ENCODE results near the gene IL17B.
"Not testable (repeated sequence)": the region's sequence is repeated elsewhere in the genome, so short reads cannot be mapped to it uniquely, and the experiment has no call there.

Gene IL17B

DNA sequence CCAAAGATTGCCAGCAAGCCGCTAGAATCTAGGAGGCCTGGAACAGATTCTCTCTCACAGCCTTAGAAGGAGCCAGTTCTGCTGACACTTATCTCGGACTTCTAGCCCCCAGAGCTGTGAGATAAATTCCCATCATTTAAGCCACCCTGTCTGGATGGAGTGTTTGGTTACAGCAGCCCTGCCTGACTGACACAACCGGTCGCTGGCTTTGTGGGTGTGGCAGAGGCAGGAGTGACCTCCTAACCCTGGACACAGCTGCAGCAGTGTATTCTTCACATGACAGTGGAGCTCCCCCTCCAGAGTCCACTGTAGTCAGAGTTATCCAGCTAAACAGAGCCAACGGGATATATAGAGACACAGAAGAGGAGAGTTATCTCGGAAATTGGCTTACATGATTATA, 21.2 kb upstream of the IL17B start:
- no peak for DNase-seq (ENCODE audit: low read depth)

DNA sequence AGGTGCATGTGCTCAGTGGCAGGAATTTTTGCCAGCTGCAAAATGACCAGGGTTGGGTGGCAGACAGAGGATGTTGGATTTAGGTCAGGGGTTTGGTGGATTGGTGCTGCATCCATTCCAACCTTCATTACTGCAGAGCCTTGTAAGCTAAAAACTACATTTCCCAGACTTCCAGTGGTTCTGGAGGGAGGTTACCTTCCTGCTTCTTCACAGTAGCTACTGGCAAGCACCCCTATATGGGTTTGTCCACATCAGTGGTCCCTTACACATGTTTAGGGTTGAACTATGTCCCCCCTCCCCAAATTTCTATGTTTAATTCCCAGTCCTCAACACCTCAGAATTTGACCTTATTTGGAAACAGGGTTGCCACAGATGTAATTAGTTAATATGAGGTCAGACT, 20.7 kb upstream of the IL17B start:
- no peak for DNase-seq (ENCODE audit: low read depth)

DNA sequence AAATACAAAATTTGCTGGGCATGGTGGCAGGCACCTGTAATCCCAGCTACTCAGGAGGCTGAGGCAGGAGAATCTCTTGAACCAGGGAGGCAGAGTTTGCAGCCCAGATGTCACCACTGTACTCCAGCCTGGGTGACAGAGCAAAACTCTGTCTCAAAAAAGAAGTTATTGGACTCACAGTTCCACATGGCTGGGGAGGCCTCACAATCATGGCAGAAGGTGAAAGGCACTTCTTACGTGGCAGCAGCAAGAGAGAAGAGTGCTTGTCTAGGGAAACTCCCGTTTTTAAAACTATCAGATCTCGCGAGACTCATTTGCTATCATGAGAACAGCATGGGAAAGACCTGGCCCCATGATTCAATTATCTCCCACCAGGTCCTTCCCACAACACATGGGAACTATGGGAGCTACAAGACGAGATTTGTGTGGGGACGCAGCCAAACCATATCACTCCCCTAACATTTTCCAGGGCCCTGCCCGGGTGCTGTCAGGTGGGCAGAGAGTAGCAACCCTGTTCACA, 19.7 kb upstream of the IL17B start:
- not testable (repeated sequence) for DNase-seq (ENCODE audit: low read depth)

DNA sequence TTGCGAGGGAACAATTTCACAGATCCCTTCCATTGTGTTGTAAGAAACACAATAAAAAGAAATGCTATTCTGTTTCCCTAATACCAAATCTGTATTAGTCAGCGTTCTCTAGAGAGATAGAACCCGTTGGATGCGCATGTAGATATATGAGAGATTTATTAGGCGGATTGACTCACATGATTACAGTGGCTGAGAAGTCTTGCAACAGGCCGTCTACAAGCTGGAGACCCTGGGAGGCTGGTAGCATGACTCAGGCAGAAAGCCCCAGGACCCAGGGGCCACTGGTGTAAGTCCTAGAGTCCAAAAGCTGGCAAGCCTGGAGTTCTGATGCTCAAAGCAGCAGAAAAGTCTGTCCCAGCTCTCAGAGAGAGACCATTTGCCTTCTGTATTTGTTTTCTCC, 18.4 kb upstream of the IL17B start:
- DNase-seq (ENCODE audit: low read depth): peak; percentile 64

DNA sequence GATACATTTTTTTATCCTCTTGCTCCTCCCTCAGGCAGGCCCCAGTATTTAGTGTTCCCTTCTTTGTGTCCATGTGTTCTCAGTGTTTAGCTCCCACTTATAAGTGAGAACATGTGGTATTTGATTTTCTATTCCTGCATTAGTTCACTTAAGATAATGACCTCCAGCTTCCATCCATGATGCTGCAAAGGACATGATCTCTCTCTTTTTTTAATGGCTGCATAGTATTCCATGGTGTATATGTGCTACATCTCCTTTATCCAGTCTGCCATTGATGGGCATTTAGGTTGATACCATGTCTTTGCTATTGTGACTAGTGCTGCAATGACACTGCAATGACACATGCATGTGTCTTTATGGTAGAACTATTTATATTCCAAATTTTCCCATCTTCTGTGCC, 15.9 kb upstream of the IL17B start:
- DNase-seq (ENCODE audit: low read depth): not testable (repeated sequence)

DNA sequence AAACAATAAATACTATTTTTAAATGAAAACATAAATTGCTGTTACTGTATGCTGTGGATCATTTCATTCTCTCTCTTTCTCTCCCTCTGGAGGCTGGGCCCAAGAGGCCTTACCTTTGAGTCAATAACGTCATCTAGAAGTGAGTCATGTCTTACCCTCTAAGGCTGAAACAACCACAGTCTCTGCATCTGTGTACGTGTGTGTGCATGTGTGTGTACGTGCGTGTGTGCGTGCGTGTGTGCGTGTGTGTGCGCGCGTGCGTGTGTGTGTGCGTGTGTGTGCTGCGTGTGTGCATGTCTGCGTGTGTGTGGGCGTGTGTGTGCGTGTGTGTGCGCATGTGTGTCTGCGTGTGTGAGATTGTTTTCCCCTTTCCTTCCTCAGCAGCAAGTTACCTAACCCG, 13.6 kb upstream of the IL17B start:
- no peak for DNase-seq (ENCODE audit: low read depth)

DNA sequence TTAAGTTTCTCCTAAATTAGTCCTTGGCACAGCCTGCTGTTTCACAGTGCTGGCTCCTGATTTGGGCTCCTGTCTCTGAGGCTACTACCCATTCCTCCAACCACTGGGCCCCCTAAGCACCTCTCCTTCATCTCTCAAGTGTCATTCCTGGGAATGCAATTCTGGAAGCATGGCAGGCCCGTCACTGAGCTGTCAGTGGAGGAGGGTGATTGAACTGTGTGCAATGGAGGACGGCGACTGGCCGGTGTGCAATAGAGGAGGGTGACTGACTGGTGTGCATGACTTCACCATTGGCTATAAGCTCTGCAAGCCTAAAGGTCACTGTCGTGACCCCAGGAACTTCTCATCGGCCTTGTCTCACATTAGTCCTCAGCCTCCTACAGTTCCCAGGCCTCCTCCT, 12.4 kb upstream of the IL17B start:
- no peak for DNase-seq (ENCODE audit: low read depth)

DNA sequence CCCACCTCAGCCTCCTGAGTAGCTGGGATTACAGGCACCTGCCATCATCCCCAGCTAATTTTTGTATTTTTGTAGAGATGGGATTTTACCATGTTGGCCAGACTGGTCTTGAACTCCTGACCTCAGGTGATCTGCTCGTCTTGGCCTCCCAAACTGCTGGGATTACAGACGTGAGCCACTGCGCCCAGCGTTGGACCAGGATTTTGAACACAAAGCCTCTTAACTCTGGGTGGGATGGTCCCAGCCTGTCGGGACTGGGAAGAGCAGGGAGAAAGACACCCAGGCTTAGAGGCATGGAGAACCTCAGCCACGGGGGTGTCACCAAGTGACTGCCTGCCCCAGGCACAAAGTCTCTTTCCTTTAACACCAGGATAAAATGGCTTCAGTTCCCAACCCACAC, 12.0 kb upstream of the IL17B start:
- not testable (repeated sequence) for DNase-seq (ENCODE audit: low read depth)

DNA sequence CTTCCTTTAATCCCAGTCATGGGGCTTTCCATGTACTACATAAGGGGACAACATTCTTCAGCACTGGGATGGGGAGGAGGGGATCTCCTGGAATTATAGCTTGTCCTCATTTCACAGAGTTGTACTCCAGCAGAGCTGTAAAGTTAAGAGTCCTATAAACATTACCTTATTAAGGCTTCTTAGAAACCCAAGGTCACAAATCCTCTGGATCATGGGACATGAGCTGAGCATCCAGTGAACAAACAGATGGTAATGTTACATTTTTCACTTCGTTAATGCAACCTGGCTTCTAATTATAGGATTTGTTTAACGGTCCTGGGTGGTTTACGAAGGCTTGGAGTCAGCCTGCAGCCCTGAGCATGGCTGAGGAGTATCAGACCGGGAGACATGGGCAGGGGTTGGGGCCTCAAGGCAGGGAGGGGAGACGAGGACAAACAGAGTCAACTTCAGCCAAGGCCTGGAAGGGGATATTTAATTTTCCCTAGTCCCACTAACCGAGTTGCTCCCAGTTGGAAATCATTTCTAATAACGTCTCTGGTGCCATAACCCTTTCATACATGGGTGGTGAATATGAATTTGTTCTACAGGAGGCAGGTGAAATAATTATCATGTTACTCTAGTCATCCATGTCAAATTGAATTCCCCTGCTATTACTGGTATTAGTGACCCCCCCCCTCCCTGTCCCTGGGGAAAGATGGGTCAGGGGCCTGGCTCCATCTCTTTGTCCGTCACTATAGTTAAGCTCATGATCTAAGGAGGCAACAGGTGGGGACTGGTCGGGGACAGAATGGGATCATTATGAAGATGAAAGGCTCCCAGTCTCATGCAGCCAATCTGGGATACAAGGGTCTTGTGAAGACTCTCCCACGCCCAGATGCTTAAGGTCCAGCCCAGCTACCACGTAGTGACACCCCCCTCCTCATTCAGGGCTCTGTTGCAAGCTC, 10.7 kb upstream of the IL17B start:
- no peak for DNase-seq (ENCODE audit: low read depth)

DNA sequence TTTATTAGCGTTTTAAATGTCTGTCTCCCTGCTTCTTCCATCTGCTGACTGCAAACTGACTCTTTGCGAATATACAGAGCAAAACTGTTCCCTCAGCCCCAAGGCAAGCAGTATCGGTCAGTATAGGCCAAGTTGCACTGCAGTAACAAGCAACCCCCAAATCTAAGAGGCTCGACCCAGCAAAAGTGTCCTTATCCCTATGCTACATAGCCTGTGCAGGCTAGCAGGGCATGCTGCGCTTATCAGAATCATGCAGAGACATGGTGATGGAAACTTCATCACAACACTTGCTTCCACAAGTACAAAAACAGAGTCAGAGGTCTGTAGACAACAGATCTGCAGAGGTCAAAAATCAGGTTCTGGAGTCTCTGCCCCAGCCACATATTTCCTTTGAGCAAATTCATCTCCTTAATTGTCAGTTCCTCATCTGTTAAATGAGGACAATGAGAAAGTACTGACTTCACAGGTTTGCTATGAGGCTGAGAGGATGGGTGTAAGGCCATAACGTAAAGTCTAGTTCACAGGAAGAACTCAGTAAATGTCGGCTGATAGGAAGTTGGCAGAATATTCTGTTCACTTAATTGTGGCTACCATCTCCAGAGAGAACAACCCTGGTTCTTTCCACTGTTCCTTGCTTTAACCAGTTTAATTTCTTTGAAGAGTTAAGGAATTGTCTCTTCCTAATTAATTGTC, 9.6 kb upstream of the IL17B start:
- no peak for DNase-seq (ENCODE audit: low read depth)

DNA sequence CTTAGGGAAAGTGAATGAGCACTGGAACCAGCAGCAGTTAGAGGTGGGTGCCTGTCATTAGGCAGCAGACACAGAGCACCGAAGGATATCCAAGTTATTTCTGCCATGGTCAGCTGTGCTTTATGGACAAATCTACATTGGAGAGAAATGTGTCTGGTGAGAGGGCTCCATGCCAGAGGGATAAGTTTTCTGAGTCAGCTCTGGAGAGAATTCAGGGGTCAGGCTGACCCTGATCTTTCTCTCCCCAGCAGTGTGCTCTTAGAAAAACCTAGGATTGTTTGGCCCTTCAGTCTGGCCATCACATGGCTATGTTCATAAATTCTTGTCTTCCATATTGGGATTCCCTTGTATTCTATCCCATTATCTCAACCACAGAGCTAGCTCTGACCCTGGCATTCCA, 8.9 kb upstream of the IL17B start:
- no peak for DNase-seq (ENCODE audit: low read depth)

DNA sequence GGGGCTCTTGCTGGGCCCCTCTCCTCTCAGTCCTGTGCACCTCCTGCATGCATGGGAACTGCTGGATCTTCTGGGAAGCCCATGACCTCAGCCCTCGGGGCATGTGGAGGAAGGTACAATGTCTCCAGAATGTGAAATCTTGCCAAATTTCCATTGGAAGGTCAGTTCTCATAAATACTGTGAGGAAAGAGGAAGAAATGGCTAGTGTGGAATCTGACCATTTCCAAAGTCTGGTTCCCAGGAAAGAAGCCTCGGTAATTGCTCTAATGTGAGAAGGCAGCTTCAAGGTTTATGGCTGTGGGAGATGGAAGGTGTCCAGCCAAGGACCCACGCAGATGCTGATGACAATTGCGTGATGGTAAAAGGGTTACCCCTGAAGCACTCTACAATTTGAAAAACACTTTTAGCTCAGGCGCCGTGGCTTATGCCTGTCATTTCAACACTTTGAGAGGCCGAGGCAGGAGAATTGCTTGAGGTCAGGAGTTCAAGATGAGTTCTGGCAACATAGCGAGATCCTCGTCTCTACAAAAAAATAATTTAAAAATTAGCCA, 8.1 kb upstream of the IL17B start:
- no peak for DNase-seq (ENCODE audit: low read depth)

DNA sequence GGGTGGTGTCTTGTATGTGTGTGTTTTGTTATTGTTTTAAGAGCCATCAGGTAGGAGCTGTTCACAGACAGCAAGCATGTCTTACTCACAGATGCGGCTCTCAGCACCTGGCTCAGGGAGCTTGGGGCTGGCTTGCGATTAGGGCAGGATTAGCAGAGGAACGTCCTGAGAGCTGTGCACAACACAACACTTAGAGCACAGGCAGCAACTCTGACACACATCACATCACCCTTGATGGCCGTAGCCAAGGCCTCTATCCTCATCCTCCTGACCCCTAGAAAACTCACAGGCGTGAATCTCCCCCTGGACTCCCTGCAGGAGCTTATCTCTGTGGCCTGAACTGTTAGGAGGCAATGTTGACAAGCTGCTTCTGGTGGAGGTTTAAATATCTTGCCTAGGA, 7.1 kb upstream of the IL17B start:
- DNase-seq (ENCODE audit: low read depth): no peak

DNA sequence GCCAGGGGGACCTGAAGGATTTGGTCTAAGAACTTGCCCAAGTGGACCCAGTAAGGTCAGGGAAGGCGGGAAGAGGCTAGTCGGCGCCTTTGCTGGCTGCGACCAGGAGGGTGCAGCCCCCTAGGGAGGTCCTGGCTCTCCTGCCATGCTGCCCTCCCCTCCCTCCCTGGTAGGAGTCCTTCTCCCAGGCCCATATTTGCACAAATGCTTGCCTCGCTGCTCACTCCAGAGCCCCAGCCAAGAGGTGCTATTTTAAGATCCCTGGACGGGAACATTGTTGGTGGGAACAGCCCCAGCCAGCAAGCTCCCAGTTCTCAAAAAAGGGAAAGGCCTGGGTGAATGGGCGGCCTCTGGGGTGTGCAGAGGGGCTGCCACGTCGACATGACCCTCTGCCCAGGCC, 4.3 kb upstream of the IL17B start:
- DNase-seq (ENCODE audit: low read depth): no peak

DNA sequence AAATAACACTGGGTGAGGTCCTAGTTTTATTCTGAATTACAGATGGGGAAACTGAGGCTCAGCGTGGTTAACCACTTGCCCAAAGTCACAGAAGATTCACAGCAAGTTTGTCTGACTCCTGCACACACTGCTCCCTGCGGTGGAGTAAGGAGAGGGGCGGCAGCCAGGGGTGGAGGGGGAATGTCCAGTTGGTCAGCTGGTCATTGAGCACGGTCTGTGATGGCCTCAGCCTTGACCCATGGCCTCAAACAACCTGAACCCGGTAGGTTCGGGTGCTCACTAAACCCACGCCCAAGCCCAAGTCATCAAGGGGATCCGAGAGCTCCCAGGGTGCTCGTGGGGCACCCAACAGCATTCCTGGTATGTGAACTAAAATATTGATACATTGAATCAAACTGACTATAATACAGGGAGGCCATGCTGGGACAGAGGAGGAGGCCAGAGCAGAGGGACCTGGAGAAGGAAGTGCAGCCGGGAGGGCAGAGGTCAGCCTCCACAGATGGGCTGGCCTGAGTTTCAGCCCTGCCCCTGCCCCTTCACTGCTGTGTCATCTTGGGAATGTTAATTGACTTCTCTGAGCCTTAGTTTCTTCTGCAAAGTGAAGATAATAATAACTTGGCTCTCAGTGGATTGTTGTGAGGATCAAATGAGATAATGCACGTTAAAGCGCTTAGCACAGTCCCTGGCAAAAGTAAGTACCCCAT, 3.6 kb upstream of the IL17B start:
- no peak for DNase-seq (ENCODE audit: low read depth)

DNA sequence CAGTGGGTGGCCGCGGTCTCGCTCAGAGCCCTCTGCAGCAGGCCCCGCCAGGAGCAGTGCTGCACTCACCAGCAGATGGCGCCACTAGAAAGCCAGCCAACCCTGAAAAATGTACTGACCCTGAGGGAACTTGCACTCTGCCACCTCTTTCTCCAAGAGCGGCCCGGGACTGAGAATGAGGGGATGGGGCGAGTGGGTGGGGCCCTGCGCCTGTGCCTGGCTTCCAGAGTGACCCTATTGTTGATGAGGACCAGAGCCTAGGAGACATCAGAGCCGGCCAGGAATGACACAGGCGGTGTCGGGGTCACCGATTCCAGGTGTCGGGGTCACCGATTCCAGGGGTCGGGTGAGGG, 2.9 kb upstream of the IL17B start:
- no peak for DNase-seq (ENCODE audit: low read depth)

DNA sequence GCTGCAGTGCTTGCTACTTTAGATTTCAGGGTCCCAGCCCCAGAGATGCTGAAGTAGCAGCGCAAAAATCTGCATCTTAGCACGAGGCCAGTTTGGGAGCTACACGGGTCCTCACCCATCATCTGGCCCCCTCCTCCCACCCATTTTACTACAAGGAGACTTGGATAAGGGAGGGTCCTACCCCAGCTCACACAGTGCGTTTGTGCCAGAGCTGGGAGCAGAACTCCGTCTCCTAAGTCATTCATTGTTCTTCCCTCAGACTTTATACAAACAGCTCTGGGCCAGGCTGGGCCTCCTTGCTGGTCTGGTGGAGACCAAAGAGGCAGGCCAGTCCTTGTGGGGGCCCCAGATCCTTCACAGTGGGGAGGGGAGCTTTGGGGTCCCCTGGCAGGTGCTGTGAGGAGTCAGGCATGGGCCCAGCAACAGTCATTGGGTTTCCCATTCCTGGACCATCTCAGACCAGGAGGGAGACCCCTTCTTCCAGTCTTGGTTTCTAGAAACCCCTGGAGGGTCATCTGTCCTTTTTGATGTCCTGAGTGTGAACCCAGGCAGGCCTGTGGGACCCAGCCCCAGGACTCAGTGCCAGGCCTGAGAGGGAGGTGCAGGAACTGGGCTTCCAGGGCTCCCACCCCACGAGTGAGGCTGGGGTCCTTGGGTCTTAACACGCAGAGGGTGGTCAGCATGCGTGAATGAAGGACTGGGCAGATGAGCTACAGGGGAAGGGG, 2.3 kb upstream of the IL17B start:
- DNase-seq (ENCODE audit: low read depth): no peak

DNA sequence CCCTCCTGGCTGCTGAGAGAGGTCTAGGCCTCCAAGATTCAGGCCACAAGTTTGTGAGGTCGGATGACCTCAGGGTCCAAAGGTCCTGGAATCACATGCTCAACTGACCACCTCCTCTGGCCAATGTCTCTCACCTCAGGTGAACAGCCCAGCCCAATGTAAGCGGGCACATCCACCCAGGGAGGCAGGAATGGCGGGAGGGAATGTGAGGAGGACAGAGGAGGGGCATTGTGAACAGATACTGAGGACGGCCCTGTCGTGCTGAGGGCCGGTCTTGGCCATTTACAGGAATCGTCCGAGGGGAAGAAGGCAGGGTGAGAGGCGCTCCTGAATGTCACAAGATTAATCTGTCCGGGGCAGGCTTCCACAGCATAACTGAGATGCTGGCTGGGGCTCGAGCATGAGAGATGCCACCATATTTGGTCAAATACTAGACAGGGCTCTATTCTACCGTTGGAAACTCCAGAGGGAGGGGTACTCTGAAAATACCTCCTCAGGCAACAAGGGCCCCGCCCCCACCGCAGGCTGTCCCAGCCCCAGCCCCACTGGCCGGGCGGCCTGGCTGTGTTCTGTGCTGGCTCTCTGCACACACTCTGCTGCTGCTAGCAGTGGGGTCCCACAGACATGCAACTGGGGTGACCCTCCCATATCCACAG, 1.5 kb upstream of the IL17B start:
- no peak for DNase-seq (ENCODE audit: low read depth)

DNA sequence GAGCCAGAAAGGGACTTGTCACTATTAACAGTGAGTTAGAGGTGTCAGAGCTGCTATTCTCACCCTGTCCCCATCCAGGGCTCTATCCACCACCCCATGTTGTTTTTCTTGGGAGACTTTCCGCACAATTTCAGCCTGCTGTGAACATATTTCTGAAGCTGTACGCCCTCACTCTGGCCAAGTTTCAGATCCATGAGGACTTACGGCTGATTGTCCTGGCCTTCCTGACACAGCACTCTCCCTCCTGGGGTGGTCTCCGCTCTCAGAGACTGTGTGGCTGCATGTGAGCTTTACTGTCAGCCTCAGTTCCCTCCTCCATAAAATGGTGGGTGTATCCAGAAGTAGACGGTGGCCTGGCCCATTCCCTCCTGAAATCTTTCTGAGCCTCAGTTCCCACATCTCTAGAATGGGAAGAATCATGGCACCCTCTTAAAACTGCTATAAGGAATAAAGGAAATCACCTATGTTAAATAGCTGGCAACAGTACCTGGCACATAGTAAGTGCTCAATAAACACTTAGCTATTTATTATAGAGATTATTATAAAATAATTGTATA, 804 bp upstream of the IL17B start:
- DNase-seq (ENCODE audit: low read depth): no peak

DNA sequence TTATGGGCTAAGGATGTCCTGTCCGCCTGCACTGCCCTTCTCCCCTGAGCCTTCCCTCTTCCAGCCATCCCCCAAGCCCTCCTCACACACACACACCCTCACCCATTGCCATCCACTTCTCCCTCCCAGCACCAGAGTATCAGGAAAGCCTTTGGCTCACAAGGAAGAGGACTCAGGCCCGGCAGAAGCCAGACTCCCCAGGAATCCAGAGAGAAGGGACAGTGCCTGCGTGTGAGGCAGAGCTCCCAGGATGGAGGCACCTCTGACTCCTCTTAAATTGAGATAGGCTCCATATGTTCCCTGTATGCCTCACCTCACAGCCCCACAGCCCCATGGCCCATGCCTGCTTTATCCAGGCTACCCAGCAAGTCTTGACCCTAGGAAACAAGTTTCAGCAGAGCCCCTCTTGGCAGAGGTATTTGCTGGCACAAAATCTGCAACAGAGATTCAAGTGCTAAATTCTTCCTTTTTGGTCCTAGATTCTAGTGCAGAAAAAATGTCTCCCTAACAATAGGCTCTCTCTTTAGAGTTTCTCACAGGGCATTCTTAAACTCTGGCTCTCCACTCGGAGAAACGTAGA, 761 bp downstream of the IL17B start:
- DNase-seq (ENCODE audit: low read depth): no peak

All from HS-5 (cell line).